T-helper 17 cell (primary cell): ENCODE results near the gene MTMR10. TPM values are rescaled to one million over a fixed set of nuclear protein-coding genes. Genes with fewer than 3 reads are reported as not detected.
A peak's percentile ranks its signal among the peaks of the same experiment; 100 is the strongest.

Source experiments
- ATAC-seq: fragments of 150-1000 bp; cut with Tn5 transposase; 2 replicates; pipeline ENCODE4 v1.10.0; 2021; ENCODE audit warnings: mild to moderate bottlenecking, moderate library complexity
- DNase-seq, 3 donors: peaks; one replicate each; pipeline versions ENCODE4 v3.0.0 to v3.0.0-alpha.2; 2020 to 2021
- H3K9me3 ChIP-seq: one replicate; pipeline ENCODE4 v1.7.0; 2013; ENCODE audit warnings: low read length, mild to moderate bottlenecking; ENCODE audit not compliant: control insufficient read depth, poor library complexity, severe bottlenecking
- H3K27ac Mint-ChIP-seq: one replicate; pipeline ENCODE4 v1.8.0; 2022; ENCODE audit warnings: mild to moderate bottlenecking, moderate library complexity, mixed read lengths
- H3K27me3 Mint-ChIP-seq: one replicate; pipeline ENCODE4 v1.8.0; 2022; ENCODE audit warnings: mixed read lengths
- H3K36me3 Mint-ChIP-seq: one replicate; pipeline ENCODE4 v1.8.0; 2022; ENCODE audit warnings: low read depth, mixed read lengths
- H3K4me1 Mint-ChIP-seq: one replicate; pipeline ENCODE4 v1.8.0; 2022; ENCODE audit warnings: mild to moderate bottlenecking, mixed read lengths
- H3K4me3 Mint-ChIP-seq: one replicate; pipeline ENCODE4 v1.8.0; 2022; ENCODE audit warnings: mild to moderate bottlenecking, moderate library complexity, mixed read lengths
- total RNA-seq, 4 donors: library from RNA in 2 of 4; stranded (reverse) in 2 of 4; gene quantifications; one replicate each; pipeline ENCODE4 v1.2.3 and lab custom pipeline; 2022 to 2026

MTMR10 gene
- total RNA-seq, 2 donors from 2014 or later = 33.3 to 38.6 TPM

DNA sequence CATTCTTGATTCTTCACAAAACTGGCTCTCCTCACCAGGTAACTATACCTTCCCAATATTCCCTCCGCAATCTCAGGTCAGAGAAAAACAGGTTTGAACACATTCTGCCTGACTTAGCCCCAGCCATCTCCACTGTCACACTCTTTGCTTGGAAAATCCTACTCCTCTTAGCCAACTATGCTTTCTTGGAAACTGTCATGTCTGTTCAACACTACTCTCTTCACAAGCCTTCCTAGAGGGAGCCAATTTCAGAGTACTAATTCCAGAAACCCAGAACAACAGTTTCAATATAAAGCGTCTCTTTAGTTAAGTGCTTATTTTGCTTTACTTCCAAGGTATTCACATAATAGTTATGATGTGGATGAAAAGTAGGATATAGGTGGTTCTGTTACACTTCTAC, 21.7 kb downstream of the MTMR10 start:
- DNase-seq = no peak
- H3K27me3 Mint-ChIP-seq = no peaks in the 10 kb centered on the region
- ATAC-seq = no peak
- no peak overlapping the region for H3K4me3 Mint-ChIP-seq
- peak overlapping the region; percentile 3 for H3K27ac Mint-ChIP-seq
- H3K36me3 Mint-ChIP-seq = no peaks in the 10 kb centered on the region
- no peaks in the 10 kb centered on the region for H3K9me3 ChIP-seq
- peaks cover 7% of the 10 kb centered on the region for H3K4me1 Mint-ChIP-seq

DNA sequence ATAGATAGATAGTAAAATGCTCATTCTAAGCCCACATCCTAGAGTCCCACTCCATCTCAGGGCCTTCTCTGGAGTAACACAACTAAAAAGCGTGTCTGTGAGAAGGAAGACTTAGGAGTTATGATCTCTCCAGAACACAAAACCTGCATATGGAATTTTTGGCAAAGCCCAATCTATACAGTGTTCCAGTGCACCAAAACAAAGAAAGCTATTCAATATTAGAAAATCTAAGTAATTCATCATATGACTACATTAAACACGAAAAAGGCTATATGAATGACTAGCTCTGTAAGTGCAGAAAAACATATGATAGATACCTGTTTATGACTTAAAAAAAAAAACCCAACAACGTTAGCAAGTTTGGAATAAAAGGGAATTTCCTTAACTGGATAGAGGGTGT, 27.7 kb downstream of the MTMR10 start:
- no peaks in the 10 kb centered on the region for H3K9me3 ChIP-seq
- H3K36me3 Mint-ChIP-seq = peaks cover 9% of the 10 kb centered on the region
- no peak overlapping the region for H3K27ac Mint-ChIP-seq
- no peaks in the 10 kb centered on the region for H3K27me3 Mint-ChIP-seq
- DNase-seq (no peak), ATAC-seq (no peak)
- H3K4me3 Mint-ChIP-seq = no peak overlapping the region
- H3K4me1 Mint-ChIP-seq = peaks cover 19% of the 10 kb centered on the region

DNA sequence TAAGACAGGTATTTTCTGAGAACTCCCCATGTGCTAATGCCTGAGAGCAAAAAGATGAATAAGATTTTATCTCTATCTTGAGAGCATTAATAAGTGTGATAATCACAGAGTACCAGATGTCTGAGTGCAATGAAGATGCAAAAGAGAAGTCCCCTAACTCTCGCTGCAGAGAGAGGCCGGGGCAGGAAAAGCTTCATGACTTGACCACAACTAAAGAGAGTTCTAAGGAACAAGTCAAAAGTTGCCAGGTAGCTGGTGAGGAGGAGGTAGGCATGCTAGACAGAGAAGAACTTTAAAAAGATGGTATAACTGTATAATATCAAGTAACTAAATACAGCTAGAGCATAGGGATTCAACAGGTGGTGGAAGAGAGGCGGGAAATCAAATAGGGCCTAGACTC, 28.8 kb downstream of the MTMR10 start:
- Mint-ChIP-seq H3K4me1 (peaks cover 23% of the 10 kb centered on the region), H3K36me3 (peaks cover 14% of the 10 kb centered on the region), H3K27me3 (no peaks in the 10 kb centered on the region), H3K4me3 (no peak overlapping the region), H3K27ac (peak overlapping the region; percentile 79)
- H3K9me3 ChIP-seq = no peaks in the 10 kb centered on the region
- DNase-seq = no peak
- no peak for ATAC-seq

DNA sequence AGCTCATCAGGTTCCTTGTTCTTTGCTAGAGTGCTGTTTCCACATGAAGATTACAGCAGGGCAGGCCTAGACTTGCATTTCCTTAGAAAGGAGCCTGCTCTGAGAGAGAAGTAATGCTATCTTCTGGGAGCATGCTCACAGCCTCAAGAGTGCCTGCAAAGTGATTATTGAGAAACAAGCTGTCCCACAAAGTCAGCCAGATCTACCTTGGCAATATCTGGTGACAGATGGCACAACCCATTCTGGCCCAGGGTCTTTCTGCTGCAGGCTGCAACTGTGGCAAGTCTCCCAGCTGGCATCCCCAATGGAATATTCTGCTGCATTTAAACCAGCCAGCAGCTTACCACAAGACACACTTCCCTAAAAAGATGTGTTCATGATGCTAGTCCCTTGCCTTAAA, 29.3 kb downstream of the MTMR10 start:
- DNase-seq (no peak), ATAC-seq (no peak)
- no peaks in the 10 kb centered on the region for H3K27me3 Mint-ChIP-seq
- H3K9me3 ChIP-seq = no peaks in the 10 kb centered on the region
- peaks cover 16% of the 10 kb centered on the region for H3K36me3 Mint-ChIP-seq
- peaks cover 26% of the 10 kb centered on the region for H3K4me1 Mint-ChIP-seq
- no peak overlapping the region for H3K4me3 Mint-ChIP-seq
- peak overlapping the region; percentile 86 for H3K27ac Mint-ChIP-seq

DNA sequence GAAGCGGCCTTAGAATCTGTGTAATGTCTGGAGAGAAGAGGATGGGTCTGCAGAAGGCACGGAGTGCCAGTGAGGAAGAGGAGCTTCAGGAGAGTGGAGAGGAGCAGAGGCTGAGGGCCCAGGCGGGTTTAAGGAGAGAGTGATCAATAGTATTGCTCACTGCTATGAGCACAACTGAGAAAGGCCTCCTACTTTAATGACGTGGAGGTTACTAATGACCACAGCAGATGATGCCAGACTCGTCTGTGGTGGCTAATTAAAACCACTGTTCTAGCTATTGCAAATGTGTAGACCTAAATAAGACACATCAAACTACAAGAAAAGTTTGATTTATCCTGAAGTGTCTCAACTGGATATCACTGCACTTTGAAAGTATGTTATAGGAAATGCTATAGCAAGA, 33.2 kb downstream of the MTMR10 start:
- Mint-ChIP-seq H3K27me3 (no peaks in the 10 kb centered on the region), H3K36me3 (peaks cover 21% of the 10 kb centered on the region), H3K4me3 (no peak overlapping the region), H3K27ac (peak overlapping the region; percentile 93), H3K4me1 (peaks cover 26% of the 10 kb centered on the region)
- no peak for DNase-seq
- H3K9me3 ChIP-seq = no peaks in the 10 kb centered on the region
- no peak for ATAC-seq

DNA sequence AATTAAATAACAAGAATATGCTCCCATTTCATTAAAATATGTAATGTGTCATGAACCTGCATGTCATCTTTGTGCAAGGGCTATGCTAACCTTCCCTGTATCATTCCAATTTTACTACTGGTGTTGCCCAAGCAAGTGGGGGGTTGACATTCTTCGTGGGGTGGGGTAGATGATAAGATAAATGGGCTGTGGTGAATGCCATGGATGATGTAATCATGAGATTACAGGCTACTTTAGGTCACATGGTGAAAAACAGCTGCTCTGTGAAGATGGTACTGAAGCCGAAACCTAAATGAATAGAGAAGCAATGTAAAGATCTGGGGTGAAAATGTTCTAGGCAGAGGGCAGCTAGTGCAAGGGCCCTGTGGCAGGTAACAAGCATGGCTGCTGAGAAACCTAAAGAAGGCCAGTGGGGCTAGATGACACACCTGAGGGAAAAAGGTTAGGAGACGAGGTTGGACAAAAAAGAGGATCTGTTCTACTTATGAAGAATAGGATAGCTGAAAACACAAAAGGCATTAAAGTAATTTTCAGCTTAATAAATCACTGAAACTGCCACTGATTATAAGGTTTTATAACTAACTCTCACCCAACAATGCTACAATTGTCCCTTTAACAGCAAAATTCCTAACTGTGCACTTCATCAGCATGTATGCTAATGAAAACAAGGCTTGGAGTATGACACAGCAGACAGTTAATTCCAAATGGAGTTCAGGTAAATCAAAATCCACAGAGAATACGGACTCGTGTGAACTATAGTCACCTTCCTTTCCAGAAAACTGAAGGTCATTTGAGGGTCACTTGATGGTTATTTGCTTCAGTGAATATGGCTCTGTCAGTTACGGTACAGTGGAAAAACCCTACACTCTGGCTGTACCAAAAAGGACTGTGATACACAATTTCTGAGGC, 35.0 kb downstream of the MTMR10 start:
- H3K36me3 Mint-ChIP-seq = peaks cover 20% of the 10 kb centered on the region
- no peaks in the 10 kb centered on the region for H3K27me3 Mint-ChIP-seq
- ATAC-seq (no peak), DNase-seq (no peak)
- H3K4me1 Mint-ChIP-seq = peaks cover 17% of the 10 kb centered on the region
- peak overlapping the region; percentile 93 for H3K27ac Mint-ChIP-seq
- no peaks in the 10 kb centered on the region for H3K9me3 ChIP-seq
- H3K4me3 Mint-ChIP-seq = no peak overlapping the region

DNA sequence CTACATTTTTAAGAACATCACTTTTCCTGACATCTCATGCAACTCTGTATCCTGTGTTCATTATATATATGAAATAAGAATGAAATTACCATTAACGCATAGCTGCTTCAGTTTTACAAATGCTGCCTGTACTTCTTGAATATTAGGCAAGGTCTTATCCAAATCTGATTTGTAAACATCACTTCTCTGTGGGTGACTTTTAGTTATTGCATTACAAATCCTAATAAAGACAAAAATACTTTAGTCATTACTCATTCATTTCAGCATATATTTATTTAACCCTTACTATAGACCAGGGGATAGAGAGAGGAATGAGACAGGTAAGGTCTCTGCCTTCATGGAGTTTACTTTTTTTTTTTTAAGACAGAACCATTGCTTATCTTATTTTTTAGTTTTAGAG, 36.8 kb downstream of the MTMR10 start:
- Mint-ChIP-seq H3K27ac (no peak overlapping the region), H3K4me1 (peaks cover 15% of the 10 kb centered on the region), H3K27me3 (no peaks in the 10 kb centered on the region), H3K4me3 (no peak overlapping the region), H3K36me3 (peaks cover 18% of the 10 kb centered on the region)
- no peaks in the 10 kb centered on the region for H3K9me3 ChIP-seq
- no peak for ATAC-seq
- DNase-seq = no peak

DNA sequence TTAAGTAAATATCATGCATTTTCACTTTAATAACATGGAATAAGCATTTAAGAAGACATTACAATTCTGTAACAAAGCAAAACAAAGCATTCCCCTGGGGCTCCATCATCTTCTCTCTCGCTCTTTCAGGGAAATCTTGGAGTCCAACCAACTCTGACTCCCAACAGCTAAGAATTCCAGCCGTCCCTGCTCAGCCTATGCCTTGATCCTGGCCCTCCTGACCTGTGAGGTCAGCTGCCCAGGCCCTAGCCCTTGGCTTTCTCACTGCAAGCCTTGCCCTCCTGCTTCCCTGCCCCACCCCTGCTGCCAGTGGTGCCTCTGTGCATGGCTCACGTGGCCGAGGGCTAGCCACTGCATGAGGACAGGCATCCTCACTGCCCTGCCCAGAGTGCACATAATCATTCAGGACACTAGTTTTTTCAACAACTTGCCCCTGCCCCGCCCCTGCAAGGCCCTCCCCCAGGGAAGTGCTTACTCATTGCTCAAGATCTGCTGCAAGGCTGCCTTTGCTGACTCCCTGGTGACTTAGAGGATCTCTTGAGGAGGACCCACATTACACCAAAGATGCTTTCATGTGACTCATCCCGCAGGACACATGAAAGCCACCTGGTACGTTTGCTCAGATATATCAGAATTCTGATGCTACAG, 37.6 kb downstream of the MTMR10 start:
- no peaks in the 10 kb centered on the region for H3K9me3 ChIP-seq
- H3K27ac Mint-ChIP-seq = no peak overlapping the region
- DNase-seq (no peak), ATAC-seq (no peak)
- H3K4me3 Mint-ChIP-seq = no peak overlapping the region
- H3K27me3 Mint-ChIP-seq = no peaks in the 10 kb centered on the region
- peaks cover 20% of the 10 kb centered on the region for H3K36me3 Mint-ChIP-seq
- H3K4me1 Mint-ChIP-seq = peaks cover 12% of the 10 kb centered on the region

DNA sequence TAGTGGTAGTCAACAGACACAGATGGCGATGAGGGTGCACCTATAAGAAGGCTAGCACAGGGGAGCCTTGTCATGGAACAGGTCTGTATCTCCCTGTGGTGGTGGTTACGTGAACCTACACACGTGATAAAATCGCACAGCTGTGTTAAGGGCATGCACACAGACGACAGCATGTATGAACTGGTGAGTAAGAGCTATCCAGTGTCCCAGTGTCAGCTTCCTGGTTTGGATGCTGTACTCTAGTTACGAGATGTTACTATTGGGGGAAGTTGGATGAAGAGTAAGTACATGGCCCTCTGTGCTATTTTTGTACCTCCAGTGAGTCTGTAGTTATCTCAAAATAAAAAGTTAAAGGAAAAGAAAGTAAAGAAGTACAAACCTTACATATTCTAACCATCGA, 38.2 kb downstream of the MTMR10 start:
- no peak overlapping the region for H3K4me3 Mint-ChIP-seq
- H3K27me3 Mint-ChIP-seq = no peaks in the 10 kb centered on the region
- ATAC-seq (no peak), DNase-seq (no peak)
- H3K4me1 Mint-ChIP-seq = peaks cover 12% of the 10 kb centered on the region
- peaks cover 20% of the 10 kb centered on the region for H3K36me3 Mint-ChIP-seq
- H3K27ac Mint-ChIP-seq = no peak overlapping the region
- H3K9me3 ChIP-seq = no peaks in the 10 kb centered on the region

DNA sequence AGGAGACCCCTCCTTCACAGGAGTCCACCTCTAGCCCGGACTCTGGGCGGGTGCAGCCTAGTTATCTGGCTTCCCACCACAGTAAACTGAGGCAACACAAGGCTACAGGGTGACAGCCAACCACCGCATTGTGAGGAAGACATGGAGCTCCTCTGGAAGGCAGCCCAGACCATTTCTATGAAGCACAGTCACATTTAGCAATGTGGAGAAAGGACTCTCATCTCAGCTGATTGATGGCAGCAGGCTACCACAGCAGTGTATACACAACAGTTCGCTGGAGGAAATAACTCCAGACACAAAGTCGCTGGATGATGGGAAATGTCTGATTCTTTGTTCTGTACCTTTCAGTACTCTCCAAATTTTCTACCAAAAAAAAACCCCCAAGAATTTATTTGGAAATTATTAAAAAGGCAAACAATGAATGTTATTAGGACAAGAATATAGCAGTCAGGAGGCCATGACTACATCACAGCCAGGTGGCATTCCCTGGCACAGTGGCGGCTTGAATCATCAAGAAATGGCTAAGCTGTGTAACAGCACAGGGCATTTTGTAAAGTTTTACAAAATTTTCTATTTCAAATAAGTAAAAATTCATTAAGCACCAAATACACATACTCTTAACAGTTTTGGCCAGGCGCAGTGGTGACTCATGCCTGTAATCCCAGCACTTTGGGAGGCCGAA, 47.6 kb downstream of the MTMR10 start:
- Mint-ChIP-seq H3K36me3 (peaks cover 5% of the 10 kb centered on the region), H3K4me1 (no peaks in the 10 kb centered on the region), H3K27ac (no peak overlapping the region), H3K27me3 (no peaks in the 10 kb centered on the region), H3K4me3 (no peak overlapping the region)
- no peaks in the 10 kb centered on the region for H3K9me3 ChIP-seq
- no peak for DNase-seq
- ATAC-seq = no peak

DNA sequence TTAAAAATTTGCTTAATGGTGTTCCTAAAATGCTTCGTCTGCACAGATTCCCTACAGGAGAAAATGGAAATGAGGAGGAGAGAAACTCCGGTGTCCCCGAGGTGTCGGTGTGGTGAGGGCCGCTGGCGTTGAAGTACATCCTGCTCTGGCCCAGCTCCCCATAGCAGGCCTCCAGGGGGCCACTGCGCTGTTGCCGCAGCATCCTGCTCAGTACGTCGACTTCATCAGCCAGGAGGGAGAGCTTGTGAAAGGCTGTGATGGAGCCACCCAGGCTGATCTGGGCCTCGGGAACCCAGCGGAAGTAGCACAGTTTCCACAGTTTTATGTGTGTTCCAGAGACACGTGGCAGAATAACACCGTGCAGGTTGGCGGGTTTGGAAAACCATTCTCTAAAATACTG, 49.9 kb downstream of the MTMR10 start:
- H3K27ac Mint-ChIP-seq = peak overlapping the region; percentile 65
- no peaks in the 10 kb centered on the region for H3K4me1 Mint-ChIP-seq
- H3K4me3 Mint-ChIP-seq = no peak overlapping the region
- H3K27me3 Mint-ChIP-seq = no peaks in the 10 kb centered on the region
- no peak for DNase-seq
- ATAC-seq = no peak
- peaks cover 2% of the 10 kb centered on the region for H3K36me3 Mint-ChIP-seq
- H3K9me3 ChIP-seq = no peaks in the 10 kb centered on the region

DNA sequence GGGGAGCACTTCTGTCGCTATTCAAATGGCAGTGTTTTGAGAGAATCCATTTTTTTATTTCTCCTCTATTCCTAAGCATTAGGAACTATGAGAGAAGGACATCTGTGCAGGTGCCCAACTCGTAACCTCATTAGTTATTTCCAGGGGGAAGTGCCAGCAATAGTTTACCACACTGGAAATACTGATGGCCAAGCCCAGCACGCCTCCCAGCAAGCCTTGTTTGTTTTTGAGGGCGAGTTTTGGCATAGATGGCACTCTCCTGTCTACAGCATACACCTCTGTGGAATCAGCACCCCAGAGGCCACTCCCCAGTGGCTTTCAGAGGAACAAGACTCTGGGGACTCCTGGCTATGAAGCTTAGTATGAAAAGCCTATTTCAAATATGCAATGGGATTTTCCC, 51.1 kb downstream of the MTMR10 start:
- no peak overlapping the region for H3K27ac Mint-ChIP-seq
- H3K36me3 Mint-ChIP-seq = peaks cover 4% of the 10 kb centered on the region

DNA sequence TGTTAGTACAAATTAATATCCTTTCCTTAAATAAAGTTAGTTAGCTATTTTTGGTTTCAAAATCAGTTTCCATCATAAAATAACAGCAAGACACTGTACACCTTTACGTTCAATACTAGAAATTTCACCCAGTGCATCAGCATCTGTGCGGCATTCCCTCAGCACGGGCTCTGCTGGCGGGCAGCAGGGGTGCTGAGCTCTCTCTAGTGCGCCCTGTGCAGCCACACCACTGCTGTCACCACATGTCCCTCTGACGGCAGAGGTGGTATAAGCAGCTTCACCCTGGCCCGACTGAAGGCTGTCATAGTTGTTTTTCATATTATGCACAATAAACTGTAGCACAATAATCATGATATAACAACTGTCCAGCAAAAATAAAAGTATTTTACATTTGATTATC, 52.3 kb downstream of the MTMR10 start:
- no peak overlapping the region for H3K4me3 Mint-ChIP-seq
- DNase-seq (no peak), ATAC-seq (no peak)
- H3K4me1 Mint-ChIP-seq = peaks cover 2% of the 10 kb centered on the region
- peaks cover 5% of the 10 kb centered on the region for H3K36me3 Mint-ChIP-seq
- H3K27ac Mint-ChIP-seq = peak overlapping the region; percentile 14
- H3K9me3 ChIP-seq = no peaks in the 10 kb centered on the region
- no peaks in the 10 kb centered on the region for H3K27me3 Mint-ChIP-seq

More for the DNA sequence above, 51.1 kb downstream of the MTMR10 start:
- Mint-ChIP-seq H3K27me3 (no peaks in the 10 kb centered on the region), H3K4me3 (no peak overlapping the region), H3K4me1 (peaks cover 2% of the 10 kb centered on the region)
- no peak for DNase-seq
- ATAC-seq = no peak
- no peaks in the 10 kb centered on the region for H3K9me3 ChIP-seq
